Ishikawa (cell line): ENCODE data around the gene VPS45.

Source experiments
- EGR1 ChIP-seq: IDR thresholded peaks from 2 replicates; pipeline ENCODE4 v1.6.1; 2012
- EP300 ChIP-seq: IDR thresholded peaks from 2 replicates; pipeline ENCODE4 v1.6.1; 2012; ENCODE audit warnings: borderline replicate concordance
- FOXM1 ChIP-seq: IDR thresholded peaks from 2 replicates; pipeline ENCODE4 v1.6.1; 2012; ENCODE audit warnings: low read depth, borderline replicate concordance
- MAX ChIP-seq: IDR thresholded peaks from 2 replicates; pipeline ENCODE4 v1.6.1; 2012
- RAD21 ChIP-seq: IDR thresholded peaks from 2 replicates; pipeline ENCODE4 v1.6.1; 2012; ENCODE audit warnings: low read depth
- REST ChIP-seq: IDR thresholded peaks from 2 replicates; pipeline ENCODE4 v1.6.1; 2012; ENCODE audit warnings: low read depth, mild to moderate bottlenecking
- TEAD4 ChIP-seq: IDR thresholded peaks from 2 replicates; pipeline ENCODE4 v1.6.1; 2012

- TF ChIP-seq EP300 (no peak), TEAD4 (no peak), MAX (no peak), REST (no peak), EGR1 (no peak), FOXM1 (no peak), RAD21 (no peak)
Measured at GRCh38 chr1:150110116-150110515, 42.5 kb downstream of the VPS45 start.
